Type B pancreatic cell (in vitro differentiated cells): ENCODE results near the gene TLR9. TPM values are rescaled to one million over a fixed set of nuclear protein-coding genes. Genes with fewer than 3 reads are reported as not detected.

Experiments used
- DNase-seq: peaks from one replicate; pipeline ENCODE4 v3.0.0; 2021; ENCODE audit warnings: mixed read lengths; ENCODE audit not compliant: unreplicated experiment; ENCODE audit errors: extremely low spot score
- H3K27ac Mint-ChIP-seq: 2 replicates; pipeline ENCODE4 v1.8.0; 2021; ENCODE audit warnings: mild to moderate bottlenecking, mixed read lengths
- H3K27me3 Mint-ChIP-seq: 2 replicates; pipeline ENCODE4 v1.8.0; 2021; ENCODE audit warnings: mixed read lengths
- H3K36me3 Mint-ChIP-seq: 2 replicates; pipeline ENCODE4 v1.8.0; 2021; ENCODE audit warnings: mixed read lengths
- H3K4me1 Mint-ChIP-seq: one replicate; pipeline ENCODE4 v1.8.0; 2021; ENCODE audit warnings: mixed read lengths; ENCODE audit not compliant: unreplicated experiment
- H3K4me3 Mint-ChIP-seq: 2 replicates; pipeline ENCODE4 v1.8.0; 2021; ENCODE audit warnings: mild to moderate bottlenecking, mixed read lengths
- H3K9me3 Mint-ChIP-seq: 2 replicates; pipeline ENCODE4 v1.8.0; 2021; ENCODE audit warnings: mixed read lengths
- microRNA-seq: library from miRNA; unstranded; fragments of <30 nt; microRNA quantifications from one replicate; pipeline ENCODE4, GENCODE V29; 2020
- total RNA-seq: library from RNA; stranded (reverse); gene quantifications from 2 replicates; pipeline ENCODE4 v1.2.1, GENCODE V29; 2021; ENCODE audit warnings: low replicate concordance
- TF ChIP-seq, protein P1 (sequence below): fragments of 200-600 bp; sonication (generic); conservative IDR thresholded peaks from 2 replicates; pipeline ENCODE4 v1.5.0; 2021; ENCODE audit warnings: antibody characterized with exemption, mild to moderate bottlenecking

Gene TLR9
- total RNA-seq, 1 donor from 2014 or later, result 0.22 TPM

DNA sequence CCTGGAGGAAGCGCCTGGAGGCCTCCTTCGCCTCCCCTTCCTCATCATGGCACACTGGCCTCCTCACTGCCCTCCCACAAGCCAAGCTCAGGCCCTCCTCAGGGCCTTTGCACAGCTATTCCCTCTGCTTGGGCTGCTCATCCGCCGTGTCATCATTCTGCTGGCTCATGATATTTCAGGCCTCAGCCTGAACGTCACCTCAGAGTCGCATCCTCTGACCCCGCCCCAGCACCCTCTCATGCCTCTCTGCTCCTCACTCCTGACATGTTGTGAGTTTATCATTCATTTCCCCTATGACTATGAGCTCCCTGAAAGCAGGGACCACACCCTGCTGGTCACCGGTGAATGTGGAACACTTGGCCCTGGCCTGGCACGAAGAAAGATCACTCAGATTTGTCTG is 50.5 kb downstream of the TLR9 start:
- Mint-ChIP-seq H3K27me3 (no peaks in the 10 kb centered on the region), H3K4me1 (peaks cover 14% of the 10 kb centered on the region), H3K4me3 (no peak overlapping the region), H3K27ac (no peak overlapping the region), H3K9me3 (no peaks in the 10 kb centered on the region), H3K36me3 (no peaks in the 10 kb centered on the region)
- TF ChIP-seq, protein P1, sequence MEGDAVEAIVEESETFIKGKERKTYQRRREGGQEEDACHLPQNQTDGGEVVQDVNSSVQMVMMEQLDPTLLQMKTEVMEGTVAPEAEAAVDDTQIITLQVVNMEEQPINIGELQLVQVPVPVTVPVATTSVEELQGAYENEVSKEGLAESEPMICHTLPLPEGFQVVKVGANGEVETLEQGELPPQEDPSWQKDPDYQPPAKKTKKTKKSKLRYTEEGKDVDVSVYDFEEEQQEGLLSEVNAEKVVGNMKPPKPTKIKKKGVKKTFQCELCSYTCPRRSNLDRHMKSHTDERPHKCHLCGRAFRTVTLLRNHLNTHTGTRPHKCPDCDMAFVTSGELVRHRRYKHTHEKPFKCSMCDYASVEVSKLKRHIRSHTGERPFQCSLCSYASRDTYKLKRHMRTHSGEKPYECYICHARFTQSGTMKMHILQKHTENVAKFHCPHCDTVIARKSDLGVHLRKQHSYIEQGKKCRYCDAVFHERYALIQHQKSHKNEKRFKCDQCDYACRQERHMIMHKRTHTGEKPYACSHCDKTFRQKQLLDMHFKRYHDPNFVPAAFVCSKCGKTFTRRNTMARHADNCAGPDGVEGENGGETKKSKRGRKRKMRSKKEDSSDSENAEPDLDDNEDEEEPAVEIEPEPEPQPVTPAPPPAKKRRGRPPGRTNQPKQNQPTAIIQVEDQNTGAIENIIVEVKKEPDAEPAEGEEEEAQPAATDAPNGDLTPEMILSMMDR, result no peak
- DNase-seq, result no peak

DNA sequence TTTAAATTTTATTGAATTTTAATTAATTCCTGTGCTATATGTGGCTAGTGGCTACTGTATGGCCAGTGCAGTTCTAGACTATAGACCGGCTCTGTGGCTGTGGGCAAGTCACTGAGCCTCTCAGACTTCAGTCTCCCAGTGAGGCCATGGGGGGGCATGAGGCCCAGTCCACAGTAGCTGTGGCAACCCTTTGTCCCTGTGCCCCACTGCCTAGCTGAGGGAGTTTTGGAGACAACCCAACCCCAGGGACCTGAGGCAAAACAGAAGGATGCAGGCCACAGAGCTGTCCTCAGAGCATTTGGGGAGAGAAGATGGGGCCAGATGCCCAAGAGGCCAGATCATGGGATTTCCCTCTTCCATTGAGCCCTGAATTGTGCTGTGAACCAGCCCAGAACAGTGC is 52.3 kb downstream of the TLR9 start:
- Mint-ChIP-seq H3K27me3 (no peaks in the 10 kb centered on the region), H3K4me3 (no peak overlapping the region), H3K36me3 (no peaks in the 10 kb centered on the region), H3K27ac (no peak overlapping the region), H3K4me1 (peaks cover 14% of the 10 kb centered on the region), H3K9me3 (no peaks in the 10 kb centered on the region)
- DNase-seq, result no peak
- TF ChIP-seq, protein P1, result no peak

DNA sequence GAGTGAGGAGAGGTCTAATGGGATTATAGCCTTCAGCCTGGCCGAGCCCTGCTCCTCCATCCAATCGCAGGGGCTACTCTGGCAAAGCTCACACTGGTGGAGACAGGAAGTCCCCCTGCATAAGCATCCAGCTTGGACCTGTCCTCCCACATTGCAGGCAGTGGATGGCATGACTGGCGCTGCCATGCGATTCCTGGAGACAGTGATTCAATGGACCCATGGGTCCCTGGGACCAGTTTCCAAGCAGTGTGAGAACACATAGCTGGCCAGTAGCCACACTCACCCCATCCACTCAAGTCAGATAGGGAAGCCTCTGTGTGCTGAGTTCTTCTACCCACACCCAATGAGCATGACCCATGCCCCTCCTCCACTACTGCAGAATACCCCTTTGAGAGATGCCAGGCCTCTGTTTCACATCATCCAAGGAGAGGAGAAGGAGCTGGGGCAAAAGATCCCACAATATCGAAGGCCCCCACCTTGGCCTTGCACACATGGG is 53.1 kb downstream of the TLR9 start:
- no peak overlapping the region for H3K4me3 Mint-ChIP-seq
- TF ChIP-seq, protein P1, result no peak
- H3K27ac Mint-ChIP-seq, result no peak overlapping the region
- peaks cover 10% of the 10 kb centered on the region for H3K4me1 Mint-ChIP-seq
- no peaks in the 10 kb centered on the region for H3K27me3 Mint-ChIP-seq
- DNase-seq, result no peak
- no peaks in the 10 kb centered on the region for H3K36me3 Mint-ChIP-seq
- no peaks in the 10 kb centered on the region for H3K9me3 Mint-ChIP-seq

DNA sequence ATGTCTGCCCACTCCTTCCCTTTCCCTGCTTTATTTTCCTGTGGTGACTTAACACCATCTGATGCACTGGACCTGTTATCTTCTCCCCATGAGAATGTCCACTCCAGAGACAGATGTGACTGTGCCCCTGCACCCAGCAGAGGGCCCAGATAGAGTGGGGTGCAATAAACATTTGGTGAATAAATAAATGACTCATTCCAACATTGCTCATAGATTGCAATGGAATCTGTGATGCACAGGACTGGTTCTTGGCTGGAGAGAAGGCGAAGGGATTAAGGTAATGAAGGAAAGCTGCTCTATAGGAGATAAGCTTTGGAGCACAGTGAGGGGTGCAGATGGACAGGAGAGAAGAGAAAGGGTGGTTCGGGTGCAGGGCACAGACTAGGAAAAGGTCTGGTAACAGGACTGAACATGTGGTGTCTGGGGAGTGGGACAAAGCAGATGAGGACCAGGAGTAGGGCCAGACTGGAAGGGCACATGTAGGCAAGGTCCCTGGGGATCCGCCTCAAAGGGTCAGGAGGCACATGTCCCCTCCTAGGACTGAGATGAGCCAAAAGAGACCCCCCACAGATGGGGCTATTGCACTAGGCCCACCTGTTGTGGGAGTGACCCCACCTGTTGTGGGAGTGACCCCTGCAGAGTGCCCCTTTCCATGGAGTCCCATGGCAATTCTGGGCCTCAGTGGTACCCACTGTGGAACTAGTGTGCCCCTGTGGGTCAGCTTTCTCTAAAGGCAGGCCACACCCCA is 53.8 kb downstream of the TLR9 start:
- Mint-ChIP-seq H3K27me3 (no peaks in the 10 kb centered on the region), H3K9me3 (no peaks in the 10 kb centered on the region), H3K4me3 (no peak overlapping the region), H3K27ac (no peak overlapping the region), H3K36me3 (no peaks in the 10 kb centered on the region), H3K4me1 (peaks cover 5% of the 10 kb centered on the region)
- TF ChIP-seq, protein P1, result no peak
- DNase-seq, result no peak

Small RNA genes lying within 50 kb of the gene (microRNA-seq; reads per million reads assigned to microRNA genes)
- 18,850 reads per million, percentile 98 among the genes with 10 or more reads in this experiment for gene MIRLET7G

Other genes with a start within 250 kb of the TLR9 start
- gene ACY1, start 242.1 kb downstream of the TLR9 start, total RNA-seq, result 54.2 and 55.9 TPM in 2 replicates
- gene RPL29, start 229.8 kb downstream of the TLR9 start, total RNA-seq, result 1,439 and 1,690 TPM in 2 replicates
- 11.9 and 25.9 TPM in 2 replicates for gene DUSP7, start 169.1 kb downstream of the TLR9 start, total RNA-seq
- 10.5 and 19.1 TPM in 2 replicates for gene POC1A, start 71.2 kb downstream of the TLR9 start, total RNA-seq
- 57.1 and 60.8 TPM in 2 replicates for gene ALAS1, start 27.5 kb downstream of the TLR9 start, total RNA-seq
- gene TWF2, start 13.5 kb upstream of the TLR9 start, total RNA-seq, result 33.7 and 39.3 TPM in 2 replicates
- gene PPM1M, start 20.1 kb upstream of the TLR9 start, total RNA-seq, result 5.2 and 8.0 TPM in 2 replicates
- 74.2 and 96.8 TPM in 2 replicates for gene WDR82, start 53.0 kb upstream of the TLR9 start, total RNA-seq
- 29.7 and 50.5 TPM in 2 replicates for gene GLYCTK, start 62.2 kb upstream of the TLR9 start, total RNA-seq
- gene DNAH1, start 90.7 kb upstream of the TLR9 start, total RNA-seq, result 2.6 and 7.3 TPM in 2 replicates
- 80.9 and 106 TPM in 2 replicates for gene BAP1, start 184.4 kb upstream of the TLR9 start, total RNA-seq
- gene PHF7, start 185.0 kb upstream of the TLR9 start, total RNA-seq, result 3.9 and 8.2 TPM in 2 replicates
- gene SEMA3G, start 219.5 kb upstream of the TLR9 start, total RNA-seq, result 0.45 and 0.77 TPM in 2 replicates
- gene TNNC1, start 228.4 kb upstream of the TLR9 start, total RNA-seq, result 6.6 and 16.6 TPM in 2 replicates
- gene NISCH, start 230.0 kb upstream of the TLR9 start, total RNA-seq, result 105 and 149 TPM in 2 replicates